ENCODE results near the gene LACC1. TPM values are rescaled to one million over a fixed set of nuclear protein-coding genes. Genes with fewer than 3 reads are reported as not detected.

The LACC1 gene
- total and polyA plus RNA-seq, 10 of the 15 experiments (the other 5 are each of a cell fraction or from before 2014, with no cell fraction given), result 0.03 to 3.7 (median 3.0) TPM

DNA sequence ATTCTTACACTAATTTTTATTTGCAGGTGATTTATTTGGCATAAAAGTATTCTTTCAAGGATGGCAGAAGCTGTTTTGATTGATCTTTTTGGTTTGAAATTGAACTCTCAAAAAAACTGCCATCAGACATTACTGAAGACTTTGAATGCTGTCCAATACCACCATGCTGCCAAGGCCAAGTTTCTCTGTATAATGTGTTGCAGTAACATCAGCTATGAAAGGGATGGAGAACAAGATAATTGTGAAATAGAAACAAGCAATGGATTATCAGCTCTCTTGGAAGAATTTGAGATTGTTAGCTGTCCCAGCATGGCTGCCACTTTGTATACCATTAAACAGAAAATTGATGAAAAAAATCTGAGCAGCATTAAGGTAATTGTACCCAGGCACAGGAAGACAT, 1.2 kb downstream of the LACC1 start (continued):
- TF ChIP-seq, protein P1, sequence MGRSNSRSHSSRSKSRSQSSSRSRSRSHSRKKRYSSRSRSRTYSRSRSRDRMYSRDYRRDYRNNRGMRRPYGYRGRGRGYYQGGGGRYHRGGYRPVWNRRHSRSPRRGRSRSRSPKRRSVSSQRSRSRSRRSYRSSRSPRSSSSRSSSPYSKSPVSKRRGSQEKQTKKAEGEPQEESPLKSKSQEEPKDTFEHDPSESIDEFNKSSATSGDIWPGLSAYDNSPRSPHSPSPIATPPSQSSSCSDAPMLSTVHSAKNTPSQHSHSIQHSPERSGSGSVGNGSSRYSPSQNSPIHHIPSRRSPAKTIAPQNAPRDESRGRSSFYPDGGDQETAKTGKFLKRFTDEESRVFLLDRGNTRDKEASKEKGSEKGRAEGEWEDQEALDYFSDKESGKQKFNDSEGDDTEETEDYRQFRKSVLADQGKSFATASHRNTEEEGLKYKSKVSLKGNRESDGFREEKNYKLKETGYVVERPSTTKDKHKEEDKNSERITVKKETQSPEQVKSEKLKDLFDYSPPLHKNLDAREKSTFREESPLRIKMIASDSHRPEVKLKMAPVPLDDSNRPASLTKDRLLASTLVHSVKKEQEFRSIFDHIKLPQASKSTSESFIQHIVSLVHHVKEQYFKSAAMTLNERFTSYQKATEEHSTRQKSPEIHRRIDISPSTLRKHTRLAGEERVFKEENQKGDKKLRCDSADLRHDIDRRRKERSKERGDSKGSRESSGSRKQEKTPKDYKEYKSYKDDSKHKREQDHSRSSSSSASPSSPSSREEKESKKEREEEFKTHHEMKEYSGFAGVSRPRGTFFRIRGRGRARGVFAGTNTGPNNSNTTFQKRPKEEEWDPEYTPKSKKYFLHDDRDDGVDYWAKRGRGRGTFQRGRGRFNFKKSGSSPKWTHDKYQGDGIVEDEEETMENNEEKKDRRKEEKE (IDR thresholded peaks at IDR 0.05), result no peak

DNA sequence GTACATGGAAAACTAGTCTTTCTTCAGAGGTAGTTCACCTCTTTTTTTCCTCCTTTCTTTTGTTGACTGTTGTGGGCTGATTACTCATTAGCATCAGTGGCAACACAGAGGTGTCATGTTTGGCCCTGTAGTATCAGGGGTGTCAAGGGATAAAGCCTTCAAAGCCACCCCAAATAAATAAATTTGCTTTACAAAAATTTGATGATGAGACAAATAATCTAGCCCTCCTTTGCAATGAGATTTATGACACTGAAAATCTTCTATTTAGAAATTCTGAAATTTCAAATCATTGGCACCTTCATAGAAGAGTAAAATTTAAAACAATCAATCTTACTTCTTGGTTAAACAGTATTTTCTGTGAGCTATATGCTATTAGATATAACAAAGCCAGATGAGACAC, 1.9 kb downstream of the LACC1 start:
- H4K20me1 ChIP-seq (ENCODE audit: control insufficient read depth, insufficient read depth), result no peaks in the 10 kb centered on the region
- ATAC-seq, result no peak
- H2AFZ ChIP-seq (ENCODE audit: control insufficient read depth, low read depth, low read length), result no peak overlapping the region
- TF ChIP-seq NR2F1 (conservative IDR thresholded peaks at IDR 0.05), result no peak
- TF ChIP-seq RAD21 (IDR thresholded peaks at IDR 0.05; ENCODE audit: insufficient read depth, low read depth, low read length), result no peak
- TF ChIP-seq YY1 (IDR thresholded peaks at IDR 0.05; ENCODE audit: low read depth, low read length), result no peak
- no peak for TF ChIP-seq TCF3 (IDR thresholded peaks at IDR 0.05; ENCODE audit: borderline replicate concordance, insufficient read depth, low read depth, low read length)
- no peak for TF ChIP-seq SKIL (IDR thresholded peaks at IDR 0.05; ENCODE audit: low read depth, poor library complexity, severe bottlenecking)
- no peak for TF ChIP-seq GABPA (IDR thresholded peaks at IDR 0.05; ENCODE audit: low read depth)
- no TSS peak for BruUV-seq (replicated peaks)
- no peak overlapping the region for H3K27ac ChIP-seq (ENCODE audit: control insufficient read depth, insufficient read depth)
- FAIRE-seq, result no peak
- H3K9me3 ChIP-seq (replicated peaks; ENCODE audit: control insufficient read depth, insufficient read depth, low read length), result no peaks in the 10 kb centered on the region; the same call in 2 of the 3 replicates
- CTCF ChIA-PET, result no interaction called here
- H3K36me3 ChIP-seq (ENCODE audit: control insufficient read depth in 2 of 2, insufficient read depth in 2 of 2, low read length in 1 of 2), result no peaks in the 10 kb centered on the region
- no peak overlapping the region for H3K4me2 ChIP-seq (ENCODE audit: control insufficient read depth, insufficient read depth)
- POLR2A ChIA-PET, result no interaction called here
- RAD21 ChIA-PET (ENCODE audit: unreplicated experiment), result no interaction called here
- no peak overlapping the region for H3K9ac ChIP-seq (ENCODE audit: control insufficient read depth, insufficient read depth, low read length)
- in situ Hi-C loops (cut with MboI), result no loop called here
- peaks cover 19% of the 10 kb centered on the region for H3K4me1 ChIP-seq (ENCODE audit: control insufficient read depth, insufficient read depth, low read length)
- no peak for DNase-seq (ENCODE audit: low read depth, low spot score)
- H3K4me3 ChIP-seq, result no peak overlapping the region
- SMC1A ChIA-PET (ENCODE audit: uncharacterized antibody, unreplicated experiment), result interaction anchor here (0.9 kb wide), 1 partner anchor 23 kb away, joined by 3 read pairs; no protein-coding TSS in a partner anchor
- no peaks in the 10 kb centered on the region for H3K79me2 ChIP-seq (ENCODE audit: control insufficient read depth, insufficient read depth, low read length)
- H3K27me3 ChIP-seq (replicated peaks in 1 of 2; ENCODE audit: control insufficient read depth in 2 of 2, insufficient read depth in 2 of 2, low read length in 1 of 2), result no peaks in the 10 kb centered on the region
- intact Hi-C loops (cut with micrococcal nuclease; ENCODE audit: unreplicated experiment), result no loop called here

All from GM12878 (cell line).